HAP-1 (cell line): ENCODE data around the gene RACK1.
"Not testable (repeated sequence)": the region's sequence is repeated elsewhere in the genome, so short reads cannot be mapped to it uniquely, and the experiment has no call there.

ENCODE experiments used
- DNase-seq, 2 experiments: peaks; one replicate each; pipeline ENCODE4 v3.0.0-alpha.2; 2016 to 2020; ENCODE audit warnings: low spot score in 2 of 2
- H3K27me3 ChIP-seq: fragments of 250-450 bp; sonication (Bioruptor Pico); 2 replicates; pipeline ENCODE4 v1.5.1; 2020; ENCODE audit warnings: low read depth, mild to moderate bottlenecking, moderate library complexity
- H3K36me3 ChIP-seq: fragments of 250-450 bp; sonication (Bioruptor Pico); replicated peaks from 2 replicates; pipeline ENCODE4 v1.5.1; 2020; ENCODE audit warnings: mild to moderate bottlenecking
- H3K4me1 ChIP-seq: fragments of 250-450 bp; sonication (Bioruptor Pico); 2 replicates; pipeline ENCODE4 v1.5.1; 2020; ENCODE audit warnings: mild to moderate bottlenecking
- H3K4me3 ChIP-seq: fragments of 250-450 bp; sonication (Bioruptor Pico); 2 replicates; pipeline ENCODE4 v1.5.1; 2020; ENCODE audit warnings: mild to moderate bottlenecking, moderate library complexity
- H3K9me3 ChIP-seq: fragments of 250-450 bp; sonication (Bioruptor Pico); 2 replicates; pipeline ENCODE4 v1.5.1; 2020; ENCODE audit warnings: mild to moderate bottlenecking, moderate library complexity
- in situ Hi-C: fragments of 300-500 bp; cut with MboI; formaldehyde crosslinking; loops from 3 replicates; pipeline ENCODE4 v1.14.3; 2020; ENCODE audit warnings: low sequenced_read_pairs, inconsistent platforms, mixed read lengths

Gene RACK1

DNA sequence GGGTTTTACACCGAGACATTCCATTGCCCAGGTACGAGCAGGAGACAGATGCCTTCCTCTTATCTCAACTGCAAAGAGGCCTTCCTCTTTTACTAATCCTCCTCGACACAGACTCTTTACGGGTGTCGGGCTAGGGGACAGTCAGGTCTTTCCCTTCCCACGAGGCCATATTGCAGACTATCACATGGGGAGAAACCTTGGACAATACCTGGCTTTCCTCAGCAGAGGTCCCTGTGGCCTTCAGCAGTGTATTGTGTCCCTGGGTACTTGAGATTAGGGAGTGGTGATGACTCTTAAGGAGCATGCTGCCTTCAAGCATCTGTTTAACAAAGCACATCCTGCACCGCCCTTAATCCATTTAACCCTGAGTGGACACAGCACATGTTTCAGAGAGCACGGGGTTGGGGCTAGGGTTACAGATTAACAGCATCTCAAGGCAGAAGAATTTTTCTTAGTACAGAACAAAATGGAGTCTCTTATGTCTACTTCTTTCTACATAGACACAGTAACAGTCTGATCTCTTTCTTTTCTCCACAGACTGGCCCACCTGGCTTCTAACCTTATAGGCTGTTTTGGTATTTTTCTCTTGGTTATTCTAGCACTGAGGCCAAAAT, 23.7 kb upstream of the RACK1 start:
- H3K4me1 ChIP-seq, H3K4me3 ChIP-seq, H3K9me3 ChIP-seq, in situ Hi-C loops, H3K27me3 ChIP-seq, H3K36me3 ChIP-seq: not testable (repeated sequence)
- peak in 1 of 2 experiments; percentile 41 for DNase-seq

GRCh38 chr5:181265092-181265671, 21.5 kb upstream of the RACK1 start:
- no peak overlapping the region for H3K4me3 ChIP-seq
- peaks cover 9% of the 10 kb centered on the region for H3K4me1 ChIP-seq
- in situ Hi-C loops, result no loop called here
- no peak for DNase-seq
- no peaks in the 10 kb centered on the region for H3K9me3 ChIP-seq
- H3K36me3 ChIP-seq, result peaks cover 7% of the 10 kb centered on the region
- no peaks in the 10 kb centered on the region for H3K27me3 ChIP-seq

DNA sequence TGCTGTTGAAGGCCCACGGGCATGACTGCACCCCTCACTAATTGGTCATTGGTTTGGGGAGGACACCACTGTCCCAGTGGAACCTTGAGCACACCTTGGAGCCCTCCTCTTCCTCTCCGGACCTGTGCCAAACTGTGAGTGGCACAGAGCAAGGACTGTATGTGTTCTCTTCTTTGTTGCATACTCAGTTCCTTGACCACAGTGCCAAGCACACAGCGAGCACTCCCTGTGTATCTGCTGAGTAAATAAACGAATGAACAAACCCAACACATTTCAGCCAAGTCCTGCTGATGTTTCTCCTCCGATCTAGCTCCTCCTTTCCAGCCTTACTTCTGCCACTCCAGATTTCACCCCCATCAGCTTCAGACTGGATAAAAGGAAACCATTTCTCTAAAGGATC, 19.9 kb upstream of the RACK1 start:
- no peak for DNase-seq
- in situ Hi-C loops, result no loop called here

GRCh38 chr5:181261320-181262049, 17.8 kb upstream of the RACK1 start:
- peak; percentile 66 to 84 for DNase-seq
- Histone ChIP-seq H3K27me3 (no peaks in the 10 kb centered on the region), H3K9me3 (no peaks in the 10 kb centered on the region), H3K4me3 (peak overlapping the region; percentile 96), H3K36me3 (peaks cover 19% of the 10 kb centered on the region), H3K4me1 (peaks cover 11% of the 10 kb centered on the region)
- in situ Hi-C loops, result no loop called here

More for the DNA sequence above, 19.9 kb upstream of the RACK1 start:
- Histone ChIP-seq H3K9me3 (no peaks in the 10 kb centered on the region), H3K27me3 (no peaks in the 10 kb centered on the region), H3K4me3 (no peak overlapping the region), H3K4me1 (peaks cover 13% of the 10 kb centered on the region), H3K36me3 (peaks cover 7% of the 10 kb centered on the region)

- Histone ChIP-seq H3K9me3 (no peaks in the 10 kb centered on the region), H3K36me3 (peaks cover 23% of the 10 kb centered on the region), H3K27me3 (no peaks in the 10 kb centered on the region), H3K4me1 (peaks cover 11% of the 10 kb centered on the region), H3K4me3 (peak within 1 kb of the TSS; percentile 96)
- peak; percentile 78 to 93 for DNase-seq
- in situ Hi-C loops, result no loop called here
These were observed 17.1 kb upstream of the RACK1 start, which contains the start of gene TRIM52 for GRCh38 chr5:181260720-181261319. TSS of gene TRIM52 (minus strand) at chr5:181261143. CDS start at chr5:181260813, 330 bp downstream.

DNA sequence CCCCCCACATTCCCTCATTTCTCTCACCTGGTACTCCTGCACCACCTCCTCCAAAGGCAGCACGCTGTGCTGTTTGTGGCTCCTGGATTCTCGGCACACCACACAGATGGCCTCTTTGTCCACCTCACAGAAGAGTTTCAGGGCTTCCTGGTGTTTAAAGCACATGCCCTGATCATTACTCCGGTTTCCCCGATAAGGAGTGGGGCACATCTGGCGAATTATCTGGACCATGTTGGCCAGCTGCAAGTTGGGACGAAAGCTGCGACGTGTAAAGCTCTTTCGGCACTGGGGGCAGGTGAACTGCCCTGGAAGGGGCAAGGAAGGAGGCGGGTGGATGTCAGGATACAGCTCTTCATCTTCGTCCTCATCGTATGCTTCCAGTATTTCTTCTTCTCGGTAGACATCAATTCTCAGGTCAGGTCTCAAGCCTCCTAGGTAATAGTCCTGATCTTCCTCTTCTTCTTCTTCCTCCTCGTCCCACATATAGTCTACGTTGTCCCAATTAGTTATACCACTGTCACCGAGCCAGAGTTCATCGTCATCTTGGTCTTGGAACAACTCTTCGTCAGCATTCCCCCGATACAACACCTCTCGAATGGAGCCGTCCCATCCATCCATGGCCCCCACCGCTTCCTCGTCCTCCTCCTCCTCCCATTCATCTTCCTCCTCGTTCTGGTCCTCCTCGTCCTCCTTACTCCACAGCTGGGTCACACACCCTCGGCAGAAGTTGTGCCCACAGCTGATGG, 16.4 kb upstream of the RACK1 start:
- H3K4me1 ChIP-seq, result peaks cover 11% of the 10 kb centered on the region
- in situ Hi-C loops, result no loop called here
- H3K36me3 ChIP-seq, result peaks cover 30% of the 10 kb centered on the region
- peak overlapping the region; percentile 96 for H3K4me3 ChIP-seq
- no peaks in the 10 kb centered on the region for H3K9me3 ChIP-seq
- no peak for DNase-seq
- no peaks in the 10 kb centered on the region for H3K27me3 ChIP-seq

DNA sequence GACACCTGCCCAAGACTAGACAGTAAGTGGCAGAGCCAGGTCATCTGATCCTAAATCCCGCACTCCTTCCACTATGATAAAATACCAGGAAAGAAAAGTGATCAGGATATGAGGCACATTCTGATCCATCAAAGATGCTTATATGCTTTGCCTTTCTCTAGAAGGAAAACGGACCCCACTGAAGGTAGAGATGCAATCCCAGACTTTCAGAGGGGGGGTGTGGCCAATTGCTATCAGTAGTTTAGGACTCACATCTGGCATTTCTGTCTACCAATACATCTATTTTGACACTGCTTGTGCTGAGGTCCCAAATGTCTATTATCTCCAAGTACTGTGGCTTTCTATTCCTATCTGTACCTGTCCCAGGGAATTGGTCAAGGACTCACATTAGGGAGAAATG, 15.6 kb upstream of the RACK1 start:
- no peaks in the 10 kb centered on the region for H3K9me3 ChIP-seq
- DNase-seq, result no peak
- peak overlapping the region; percentile 96 for H3K4me3 ChIP-seq
- H3K27me3 ChIP-seq, result no peaks in the 10 kb centered on the region
- H3K4me1 ChIP-seq, result peaks cover 11% of the 10 kb centered on the region
- in situ Hi-C loops, result no loop called here
- peaks cover 38% of the 10 kb centered on the region for H3K36me3 ChIP-seq

- Histone ChIP-seq H3K4me3 (peak overlapping the region; percentile 96), H3K4me1 (peaks cover 11% of the 10 kb centered on the region), H3K36me3 (peaks cover 42% of the 10 kb centered on the region), H3K27me3 (no peaks in the 10 kb centered on the region), H3K9me3 (no peaks in the 10 kb centered on the region)
- in situ Hi-C loops, result no loop called here
- DNase-seq, result no peak
These were observed 14.9 kb upstream of the RACK1 start for GRCh38 chr5:181258576-181258975.

DNA sequence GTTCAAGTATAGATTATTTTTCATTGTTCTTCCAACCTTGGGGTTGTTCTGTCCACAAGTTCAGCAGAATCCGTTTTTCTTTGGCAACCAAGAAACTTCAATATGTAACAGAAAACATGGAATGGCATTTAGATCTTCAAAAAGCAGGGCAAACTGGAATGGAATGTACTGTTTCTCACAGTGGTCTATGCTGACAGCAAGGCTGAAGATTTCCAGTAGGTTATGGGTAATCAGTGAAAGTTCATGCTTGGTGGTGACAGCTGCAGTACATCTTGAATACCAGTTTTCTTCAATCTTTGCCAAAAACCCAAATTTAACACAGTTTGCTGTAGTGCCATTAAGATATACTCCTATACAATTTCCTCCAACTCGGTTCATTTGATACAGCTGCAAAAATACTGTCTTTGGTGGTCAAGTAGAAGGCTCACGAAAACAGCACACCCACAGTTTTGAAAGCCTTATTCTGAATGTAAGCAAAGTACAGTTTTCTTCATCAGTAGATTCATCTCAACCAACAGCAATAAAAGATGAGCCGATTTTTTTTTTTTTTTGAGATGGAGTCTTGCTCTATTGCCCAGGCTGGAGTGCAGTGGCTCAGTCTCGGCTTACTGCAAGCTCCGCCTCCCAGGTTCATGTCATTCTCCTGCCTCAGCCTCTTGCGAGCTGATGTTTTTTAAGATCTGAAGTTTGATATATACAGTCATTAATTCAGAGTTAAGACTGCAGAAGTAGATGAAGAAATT, 12.3 kb upstream of the RACK1 start:
- Histone ChIP-seq H3K36me3 (peaks cover 64% of the 10 kb centered on the region), H3K27me3 (no peaks in the 10 kb centered on the region), H3K9me3 (no peaks in the 10 kb centered on the region), H3K4me3 (no peak overlapping the region), H3K4me1 (peaks cover 14% of the 10 kb centered on the region)
- DNase-seq, result no peak
- in situ Hi-C loops, result no loop called here

DNA sequence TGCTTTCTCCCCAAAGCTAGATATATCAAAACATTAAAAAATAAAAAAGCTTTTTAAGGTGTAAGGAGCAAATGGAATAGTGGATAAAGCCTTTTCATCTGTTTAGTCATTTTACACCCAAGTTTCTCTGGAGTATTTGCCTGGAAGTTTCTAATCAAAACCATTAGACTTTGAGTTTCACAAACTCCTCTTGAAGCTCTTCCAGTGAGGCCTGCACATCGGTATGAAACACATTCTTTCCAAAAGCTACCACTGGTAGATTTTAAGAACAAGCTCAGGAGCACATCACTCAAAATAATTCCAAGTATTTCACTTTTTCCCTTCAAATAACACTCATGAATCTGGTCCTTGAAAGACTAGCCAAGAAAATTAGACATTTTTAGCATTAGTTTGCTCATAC, 11.6 kb upstream of the RACK1 start:
- H3K36me3 ChIP-seq, result peaks cover 70% of the 10 kb centered on the region
- DNase-seq, result no peak
- in situ Hi-C loops, result no loop called here
- H3K4me1 ChIP-seq, result peaks cover 18% of the 10 kb centered on the region
- no peaks in the 10 kb centered on the region for H3K27me3 ChIP-seq
- no peak overlapping the region for H3K4me3 ChIP-seq
- H3K9me3 ChIP-seq, result no peaks in the 10 kb centered on the region

GRCh38 chr5:181248277-181248676, 4.6 kb upstream of the RACK1 start:
- Histone ChIP-seq H3K36me3 (peaks cover 43% of the 10 kb centered on the region), H3K9me3 (no peaks in the 10 kb centered on the region), H3K4me3 (peak overlapping the region; percentile 85), H3K4me1 (peaks cover 26% of the 10 kb centered on the region), H3K27me3 (no peaks in the 10 kb centered on the region)
- DNase-seq, result no peak
- in situ Hi-C loops, result no loop called here

- no peaks in the 10 kb centered on the region for H3K9me3 ChIP-seq
- no peaks in the 10 kb centered on the region for H3K27me3 ChIP-seq
- peaks cover 31% of the 10 kb centered on the region for H3K4me1 ChIP-seq
- peak overlapping the region; percentile 85 for H3K4me3 ChIP-seq
- in situ Hi-C loops, result no loop called here
- peaks cover 43% of the 10 kb centered on the region for H3K36me3 ChIP-seq
- DNase-seq, result peak; percentile 70 to 93
These were observed 2.8 kb upstream of the RACK1 start for GRCh38 chr5:181246276-181247049.
